NCI-H226 (cell line): Measurements from ENCODE around the gene EMC9.
A peak's percentile ranks its signal among the peaks of the same experiment; 100 is the strongest.

Source experiments
- DNase-seq: peaks from one replicate; pipeline ENCODE4 v3.0.0-alpha.2; 2015

EMC9 gene, protein sequence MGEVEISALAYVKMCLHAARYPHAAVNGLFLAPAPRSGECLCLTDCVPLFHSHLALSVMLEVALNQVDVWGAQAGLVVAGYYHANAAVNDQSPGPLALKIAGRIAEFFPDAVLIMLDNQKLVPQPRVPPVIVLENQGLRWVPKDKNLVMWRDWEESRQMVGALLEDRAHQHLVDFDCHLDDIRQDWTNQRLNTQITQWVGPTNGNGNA

DNA sequence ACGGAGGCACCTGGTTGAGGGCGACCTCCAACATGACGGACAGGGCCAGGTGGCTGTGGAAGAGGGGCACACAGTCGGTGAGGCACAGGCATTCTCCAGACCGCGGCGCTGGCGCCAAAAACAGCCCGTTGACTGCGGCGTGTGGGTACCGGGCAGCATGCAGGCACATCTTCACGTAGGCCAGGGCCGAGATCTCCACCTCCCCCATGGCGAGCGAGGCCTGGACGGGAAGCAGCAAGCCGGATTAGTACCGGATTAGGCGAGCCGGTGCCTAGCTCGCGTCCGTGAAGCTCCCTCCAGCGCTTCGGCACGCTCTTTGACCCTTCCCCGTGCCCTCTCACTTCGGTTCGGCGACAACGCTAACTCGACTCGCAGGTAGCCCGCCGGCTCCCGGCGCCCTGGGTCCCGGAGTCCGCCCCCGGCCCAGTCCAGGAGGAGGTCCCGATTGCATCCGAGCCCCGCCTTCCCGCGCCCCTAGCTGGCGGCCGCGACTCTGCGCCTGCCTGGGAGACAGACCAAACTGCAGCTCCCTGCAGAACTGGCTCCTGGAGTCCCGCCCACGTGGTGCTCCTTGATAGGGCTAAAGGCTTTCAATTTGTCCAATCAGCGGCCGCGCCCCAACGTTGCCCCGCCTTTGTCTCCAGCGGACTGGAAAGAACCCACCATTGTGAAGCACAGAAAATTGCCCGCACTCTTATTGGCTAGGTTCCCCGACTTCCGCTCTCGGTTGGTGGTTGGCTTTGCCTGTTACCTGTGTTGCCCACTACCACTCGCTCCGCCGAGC, at the start of gene EMC9:
Gene EMC9, minus strand, starts transcription at position 495 of the 784 bp plus-strand sequence. Its CDS starts 287 bp downstream, at position 208.
- peak; percentile 99 for DNase-seq

- peak; percentile 0 for DNase-seq
Measured at GRCh38 chr14:24190416-24190815, 49.0 kb upstream of the EMC9 start.

DNA sequence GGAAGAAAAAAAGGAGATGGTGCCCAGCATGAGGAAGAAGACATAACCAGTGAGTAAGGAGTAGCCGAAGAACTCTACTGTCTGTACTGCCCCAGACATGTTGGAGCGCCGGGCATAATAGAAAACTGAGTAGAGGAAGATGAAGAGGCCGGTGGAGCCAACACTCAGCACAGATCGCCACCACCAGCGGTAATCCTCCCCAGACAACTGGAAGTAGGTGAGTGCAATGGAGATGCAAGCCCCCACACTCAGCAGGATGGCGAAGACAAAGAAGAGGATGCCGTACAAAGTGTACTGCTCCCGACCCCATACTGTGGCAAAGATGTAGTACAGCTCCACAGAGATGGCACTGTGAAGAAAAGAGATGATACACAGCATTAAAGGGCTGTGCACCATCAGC, 48.1 kb upstream of the EMC9 start:
- no peak for DNase-seq

GRCh38 chr14:24189059-24189375, 47.6 kb upstream of the EMC9 start:
- DNase-seq: no peak

- DNase-seq: peak; percentile 95
Measured at GRCh38 chr14:24188251-24189058, 47.1 kb upstream of the EMC9 start, which contains the start of gene IPO4. Gene IPO4, minus strand, starts transcription at chr14:24188816. Its CDS starts 29 bp downstream, at chr14:24188787.

- DNase-seq: no peak
Measured at GRCh38 chr14:24187539-24187915, 46.1 kb upstream of the EMC9 start.

GRCh38 chr14:24186831-24187538, 45.6 kb upstream of the EMC9 start:
- no peak for DNase-seq

DNA sequence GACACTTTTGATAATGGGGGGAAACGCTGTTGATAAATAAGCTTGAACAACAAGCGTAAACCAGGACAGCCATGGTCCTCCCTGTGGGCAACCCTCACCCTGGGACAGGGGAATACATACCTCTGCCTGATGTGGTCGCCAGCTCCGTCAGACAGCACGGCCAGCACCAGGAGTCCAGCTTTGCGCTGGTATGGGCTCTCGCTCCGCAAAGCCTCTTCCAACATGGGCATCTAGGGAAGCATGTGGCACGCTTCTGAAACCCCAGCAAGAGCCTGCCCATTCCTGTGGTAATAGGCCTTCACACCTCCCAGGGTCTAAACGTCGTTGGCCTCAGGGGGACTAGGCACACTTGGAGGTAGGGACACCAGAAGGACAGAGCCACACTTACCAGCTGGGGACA, 44.4 kb upstream of the EMC9 start:
- DNase-seq: no peak

- DNase-seq: no peak
Measured at GRCh38 chr14:24185026-24185425, 43.6 kb upstream of the EMC9 start.

- no peak for DNase-seq
Measured at GRCh38 chr14:24184104-24184970, 42.9 kb upstream of the EMC9 start.

GRCh38 chr14:24183014-24183481, 41.7 kb upstream of the EMC9 start:
- DNase-seq: no peak

DNA sequence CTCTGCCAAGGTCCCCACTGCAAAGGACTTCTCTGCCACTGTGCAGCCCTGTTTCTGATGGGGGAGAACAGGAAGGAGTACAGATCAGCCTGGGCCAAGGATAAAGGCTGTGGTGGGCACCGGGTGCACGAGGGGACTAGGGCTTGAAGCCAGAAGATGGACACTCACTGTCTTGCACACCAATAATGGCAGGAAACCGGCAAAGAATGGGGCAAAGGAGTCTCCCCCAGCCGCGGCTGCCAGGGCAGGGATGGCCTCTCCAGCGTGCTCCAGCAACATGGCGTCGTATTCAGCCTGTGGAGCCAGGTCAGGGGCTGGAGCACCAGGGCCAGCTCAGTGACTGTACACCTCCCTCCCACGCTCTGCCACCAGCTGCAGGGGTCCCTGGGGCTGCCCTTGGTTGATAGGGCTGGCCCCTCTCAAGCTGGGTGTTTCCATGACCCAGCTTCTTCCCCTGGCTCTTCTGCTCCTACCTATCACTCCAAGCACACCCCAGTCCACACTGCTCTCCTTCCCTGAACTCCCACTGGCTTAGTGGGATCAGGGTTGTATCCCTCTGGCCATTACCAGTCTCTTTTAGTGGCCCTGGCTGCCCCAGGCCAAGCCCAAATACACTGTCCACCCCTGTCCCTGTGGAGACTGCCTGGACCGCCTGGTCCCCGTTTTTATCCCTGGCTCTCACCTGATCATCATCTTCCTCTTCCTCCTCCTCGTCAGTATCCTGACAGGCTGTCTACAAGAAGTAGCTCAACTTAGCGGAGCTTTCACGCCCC, 40.9 kb upstream of the EMC9 start:
- DNase-seq: no peak

- DNase-seq: no peak
Measured at GRCh38 chr14:24181371-24182077, 40.1 kb upstream of the EMC9 start.

DNA sequence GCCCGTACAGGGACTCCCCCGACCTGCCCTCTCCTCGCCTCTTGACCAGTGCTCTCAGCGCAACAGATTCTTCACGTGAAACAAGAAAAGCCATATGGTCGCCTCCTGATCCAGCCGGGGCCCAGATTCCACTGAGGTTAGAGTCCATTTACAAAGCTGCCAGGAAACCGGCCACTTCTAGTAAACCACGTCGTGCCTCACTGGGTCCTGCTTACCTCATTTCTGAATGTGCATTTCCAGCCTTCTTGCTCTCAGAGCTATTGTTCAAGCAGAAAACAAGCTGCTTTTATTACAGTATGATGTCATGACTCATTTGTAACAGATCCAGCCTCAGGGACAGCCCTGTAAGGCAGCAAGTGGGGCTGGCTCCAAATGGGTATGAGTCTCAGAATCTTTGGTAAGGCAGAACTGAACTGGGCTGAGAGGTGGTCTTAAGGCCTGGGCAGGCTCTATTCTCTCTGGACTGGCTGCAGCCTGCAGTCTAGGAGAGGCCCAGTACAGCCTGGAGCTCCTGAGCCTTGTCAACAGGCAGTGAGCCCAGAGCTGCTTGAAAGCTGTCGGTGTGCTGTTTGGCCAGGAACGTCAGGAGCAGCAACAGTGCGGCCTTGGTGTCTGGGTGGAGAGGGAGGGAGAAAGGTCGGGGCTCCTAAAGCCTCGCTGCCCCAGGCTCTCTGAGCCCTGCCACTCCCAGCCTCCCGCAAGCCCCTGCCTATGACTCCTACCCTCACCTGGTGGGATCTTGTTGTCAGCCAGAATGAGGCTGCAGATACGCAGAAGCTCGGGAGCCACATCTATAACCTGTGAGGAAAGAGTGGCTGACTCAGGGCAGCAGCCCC, 38.8 kb upstream of the EMC9 start:
- DNase-seq: peak; percentile 25

- DNase-seq: no peak
Measured at GRCh38 chr14:24179294-24179960, 38.0 kb upstream of the EMC9 start.

DNA sequence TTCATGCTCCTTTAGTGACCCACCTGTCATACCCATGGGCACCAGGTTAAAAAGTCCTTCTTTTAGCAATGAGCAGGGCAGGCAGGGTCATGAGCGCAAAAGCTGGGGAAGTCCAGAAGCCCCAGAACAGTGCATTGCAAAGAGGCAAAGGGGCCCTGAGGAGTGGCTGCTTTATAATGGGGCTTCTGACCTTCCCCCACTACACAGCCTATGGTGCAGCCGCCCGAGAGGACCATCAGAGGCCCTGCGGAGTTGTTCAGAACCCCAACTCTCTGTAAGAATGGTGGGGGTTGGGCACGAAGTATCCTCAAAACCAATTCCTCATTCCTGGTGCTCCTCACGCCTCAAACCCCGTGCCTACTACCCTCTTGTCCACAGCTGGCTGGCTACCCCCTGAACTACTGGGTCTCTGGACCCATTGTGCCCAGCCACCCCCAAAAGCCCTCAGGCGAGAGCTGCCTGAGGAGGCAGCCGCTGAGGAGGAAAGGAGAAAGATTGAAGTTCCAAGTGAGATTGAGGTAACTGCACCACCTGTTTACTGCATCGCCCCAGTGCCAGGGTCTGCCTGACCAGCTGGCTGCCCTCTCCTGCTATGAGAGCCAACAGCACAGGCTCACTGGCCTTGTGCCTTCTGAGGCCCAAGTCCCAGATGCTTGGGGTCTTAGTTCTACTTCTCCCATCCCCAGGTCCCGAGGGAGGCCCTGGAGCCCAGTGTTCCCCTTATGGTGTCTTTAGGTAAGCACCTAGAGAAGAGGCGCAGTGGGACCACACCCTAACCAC, 37.2 kb upstream of the EMC9 start:
- no peak for DNase-seq

- no peak for DNase-seq
Measured at GRCh38 chr14:24177891-24178290, 36.5 kb upstream of the EMC9 start.
